ENCODE data around the gene CNR1. TPM values are rescaled to one million over a fixed set of nuclear protein-coding genes. Genes with fewer than 3 reads are reported as not detected.

CNR1 gene
- total and polyA plus RNA-seq, 2 donors (not counting 3 experiments of a cell fraction or from before 2014, with no cell fraction given) = 0.06 TPM; not detected in 1

- FAIRE-seq (no peak), DNase-seq (ENCODE audit: low read depth, low spot score) (no peak)
- BruUV-seq (replicated peaks) = no TSS peak
- Histone ChIP-seq H3K36me3 (ENCODE audit: control insufficient read depth in 2 of 2, extremely low read depth in 1 of 2, insufficient read depth in 2 of 2, low read length in 2 of 2) (no peaks in the 10 kb centered on the region), H3K27me3 (ENCODE audit: control insufficient read depth in 2 of 2, insufficient read depth in 2 of 2, low read length in 2 of 2) (no peaks in the 10 kb centered on the region), H3K27ac (ENCODE audit: insufficient read depth, low read depth, low read length) (no peak overlapping the region), H3K9me3 (replicated peaks; ENCODE audit: control insufficient read depth, insufficient read depth, low read length) (no peaks in the 10 kb centered on the region), H3K9ac (replicated peaks; ENCODE audit: extremely low read depth, insufficient read depth, low read length) (no peak overlapping the region), H3K4me3 (replicated peaks in 1 of 3; ENCODE audit: insufficient read depth in 1 of 3, low read depth in 1 of 3, low read length in 3 of 3) (no peak overlapping the region), H3K4me2 (ENCODE audit: insufficient read depth, low read length) (no peak overlapping the region), H3K4me1 (ENCODE audit: control insufficient read depth, extremely low read depth, insufficient read depth, low read length) (no peaks in the 10 kb centered on the region), H2AFZ (ENCODE audit: low read depth, low read length) (no peak overlapping the region), H4K20me1 (replicated peaks; ENCODE audit: control insufficient read depth, extremely low read depth, insufficient read depth, low read length) (no peaks in the 10 kb centered on the region), H3K79me2 (ENCODE audit: control insufficient read depth, insufficient read depth, low read length) (no peaks in the 10 kb centered on the region), H3K9me1 (replicated peaks; ENCODE audit: control insufficient read depth, extremely low read depth, insufficient read depth, low read length) (no peaks in the 10 kb centered on the region)
- no peak for TF ChIP-seq POLR2AphosphoS5 (IDR thresholded peaks at IDR 0.05; ENCODE audit: insufficient read depth, low read depth, low read length)
- no peak for TF ChIP-seq EZH2 (IDR thresholded peaks at IDR 0.05; ENCODE audit: borderline replicate concordance, low read depth, low read length, severe bottlenecking)
- TF ChIP-seq GATA2 (IDR thresholded peaks at IDR 0.05; ENCODE audit: insufficient read depth, insufficient read length, low read depth, low read length) = no peak
- TF ChIP-seq, protein P1, sequence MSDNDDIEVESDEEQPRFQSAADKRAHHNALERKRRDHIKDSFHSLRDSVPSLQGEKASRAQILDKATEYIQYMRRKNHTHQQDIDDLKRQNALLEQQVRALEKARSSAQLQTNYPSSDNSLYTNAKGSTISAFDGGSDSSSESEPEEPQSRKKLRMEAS (IDR thresholded peaks at IDR 0.05; ENCODE audit: insufficient read depth, insufficient read length) = no peak
- TF ChIP-seq POLR2A (IDR thresholded peaks at IDR 0.05; ENCODE audit: low read depth, low read length) = no peak
- TF ChIP-seq CTCF (IDR thresholded peaks at IDR 0.05; ENCODE audit: extremely low read depth in 1 of 2, insufficient read depth in 1 of 2, low read depth in 1 of 2, low read length in 2 of 2) = no peak
- no peak for TF ChIP-seq MYC (IDR thresholded peaks at IDR 0.05; ENCODE audit: low read depth, low read length)
- TF ChIP-seq FOS (IDR thresholded peaks at IDR 0.05; ENCODE audit: borderline replicate concordance, insufficient read depth, low read length) = no peak
- no peak for TF ChIP-seq JUN (IDR thresholded peaks at IDR 0.05; ENCODE audit: borderline replicate concordance, insufficient read depth, insufficient read length, low read depth)
- intact Hi-C loops (cut with micrococcal nuclease) = no loop called here
- CTCF ChIA-PET = no interaction called here
- dilution Hi-C loops (cut with MboI; ENCODE audit: extremely low pct_ligation_motif_present, low sequenced_read_pairs) = no loop called here
- POLR2A ChIA-PET = no interaction called here
Measured at GRCh38 chr6:88143421-88144157, 22.6 kb downstream of the CNR1 start.
